GM23338 (cell line): ENCODE results near the gene HOXB3. TPM values are rescaled to one million over a fixed set of nuclear protein-coding genes. Genes with fewer than 3 reads are reported as not detected.
A peak's percentile ranks its signal among the peaks of the same experiment; 100 is the strongest.

Experiments used
- ATAC-seq: fragments of 200-7000 bp; cut with Tn5 transposase; 3 replicates; pipeline ENCODE4 v1.9.1; 2020
- DNase-seq: peaks from one replicate; pipeline ENCODE4 v3.0.0-alpha.2; 2015; ENCODE audit warnings: low spot score
- H2AFZ ChIP-seq: fragments of 200-600 bp; sonication (generic); 2 replicates; pipeline ENCODE4 v1.8.0; 2016; ENCODE audit warnings: antibody characterized with exemption, mild to moderate bottlenecking, moderate library complexity
- H3F3A ChIP-seq: fragments of 200-600 bp; sonication (generic); replicated peaks from 2 replicates; pipeline ENCODE4 v1.8.0; 2017; ENCODE audit warnings: antibody characterized with exemption, mixed run types, low read depth
- H3K27ac ChIP-seq: fragments of 200-600 bp; sonication (generic); 2 replicates; pipeline ENCODE4 v1.6.1; 2016; ENCODE audit warnings: low read depth
- H3K27me3 ChIP-seq: fragments of 200-600 bp; sonication (generic); 2 replicates; pipeline ENCODE4 v1.8.0; 2016; ENCODE audit warnings: mild to moderate bottlenecking, mixed run types, moderate library complexity; ENCODE audit not compliant: insufficient read depth
- H3K36me3 ChIP-seq: fragments of 200-600 bp; sonication (generic); 2 replicates; pipeline ENCODE4 v1.8.0; 2016; ENCODE audit warnings: mild to moderate bottlenecking; ENCODE audit not compliant: insufficient read depth
- H3K4me1 ChIP-seq: fragments of 200-600 bp; sonication (generic); 2 replicates; pipeline ENCODE4 v1.8.0; 2016; ENCODE audit warnings: mild to moderate bottlenecking, moderate library complexity; ENCODE audit not compliant: insufficient read depth
- H3K4me2 ChIP-seq: fragments of 200-600 bp; sonication (generic); 2 replicates; pipeline ENCODE4 v1.7.1; 2017; ENCODE audit warnings: mixed run types
- H3K4me3 ChIP-seq: fragments of 200-600 bp; sonication (generic); 2 replicates; pipeline ENCODE4 v1.6.1; 2016; ENCODE audit warnings: mixed run types
- H3K79me2 ChIP-seq: fragments of 200-600 bp; sonication (generic); replicated peaks from 2 replicates; pipeline ENCODE4 v1.8.0; 2017; ENCODE audit warnings: mild to moderate bottlenecking; ENCODE audit not compliant: insufficient read depth
- H3K9me2 ChIP-seq: fragments of 200-600 bp; sonication (generic); 2 replicates; pipeline ENCODE4 v1.8.0; 2017; ENCODE audit not compliant: insufficient read depth
- H4K20me1 ChIP-seq: fragments of 200-600 bp; sonication (generic); replicated peaks from 2 replicates; pipeline ENCODE4 v1.8.0; 2017; ENCODE audit warnings: mild to moderate bottlenecking; ENCODE audit not compliant: insufficient read depth
- H3K27ac Mint-ChIP-seq: 2 replicates; pipeline ENCODE4 v1.8.0; 2020; ENCODE audit warnings: inconsistent platforms, mild to moderate bottlenecking, moderate library complexity, mixed read lengths
- H3K27me3 Mint-ChIP-seq: 3 replicates; pipeline ENCODE4 v1.8.0; 2022; ENCODE audit warnings: low read depth, mild to moderate bottlenecking, moderate library complexity, mixed read lengths, inconsistent platforms; ENCODE audit not compliant: insufficient read depth, poor library complexity
- H3K36me3 Mint-ChIP-seq: 3 replicates; pipeline ENCODE4 v1.8.0; 2021; ENCODE audit warnings: low read depth, mild to moderate bottlenecking, inconsistent platforms, moderate library complexity, mixed read lengths
- H3K4me1 Mint-ChIP-seq: 3 replicates; pipeline ENCODE4 v1.8.0; 2020; ENCODE audit warnings: mild to moderate bottlenecking, inconsistent platforms, mixed read lengths
- H3K4me3 Mint-ChIP-seq: 3 replicates; pipeline ENCODE4 v1.8.0; 2021; ENCODE audit warnings: moderate library complexity, mild to moderate bottlenecking, inconsistent platforms, mixed read lengths
- H3K9me3 Mint-ChIP-seq: 3 replicates; pipeline ENCODE4 v1.8.0; 2020; ENCODE audit warnings: moderate library complexity, mild to moderate bottlenecking, inconsistent platforms, mixed read lengths
- CREB1 ChIP-seq: fragments of 250-450 bp; sonication (Bioruptor Pico); IDR thresholded peaks from 2 replicates; pipeline ENCODE4 v1.5.0; 2020; ENCODE audit warnings: low read depth, mild to moderate bottlenecking, moderate library complexity
- EZH2 ChIP-seq: fragments of 200-600 bp; sonication (generic); IDR thresholded peaks from one replicate; pipeline ENCODE4 v1.8.0; 2017; ENCODE audit warnings: antibody characterized with exemption, mild to moderate bottlenecking, low read depth; ENCODE audit not compliant: unreplicated experiment
- NANOG ChIP-seq: IDR thresholded peaks from 2 replicates; pipeline ENCODE4 v1.6.1; 2016; ENCODE audit warnings: antibody characterized with exemption, borderline replicate concordance
- ZNF114 ChIP-seq: fragments of 250-450 bp; sonication (Bioruptor Pico); IDR thresholded peaks from 2 replicates; pipeline ENCODE4 v1.5.0; 2020; ENCODE audit warnings: mild to moderate bottlenecking, moderate library complexity
- ZNF331 ChIP-seq: fragments of 250-450 bp; sonication (Bioruptor Pico); IDR thresholded peaks from 2 replicates; pipeline ENCODE4 v1.5.0; 2020; ENCODE audit warnings: low read depth, mild to moderate bottlenecking, moderate library complexity
- ZNF462 ChIP-seq: fragments of 250-450 bp; sonication (Bioruptor Pico); IDR thresholded peaks from 2 replicates; pipeline ENCODE4 v1.5.0; 2020; ENCODE audit warnings: mild to moderate bottlenecking, moderate library complexity
- polyA plus RNA-seq: library from polyadenylated mRNA; unstranded; fragments of >200 nt; fragmentation: Nextera tagmentation; extraction: Ambion mirVana; gene quantifications from 2 replicates; pipeline ENCODE4 v1.2.1, GENCODE V29; 2016
- total RNA-seq: library from RNA; depleted of rRNA; stranded (reverse); fragments of >200 nt; shearing (Covaris generic); gene quantifications from 2 replicates; pipeline ENCODE4 v1.2.3, GENCODE V29; 2014
- TF ChIP-seq, protein P1 (sequence below), 2 experiments: fragments of 200-600 bp in 1 of 2; sonication (generic) in 1 of 2; conservative IDR thresholded peaks; 2 replicates each; pipeline versions ENCODE4 v1.5.1 to v1.6.1; 2016 to 2017; ENCODE audit warnings: antibody characterized with exemption in 2 of 2, low read depth in 2 of 2, mild to moderate bottlenecking in 2 of 2, moderate library complexity in 1 of 2

HOXB3 gene
- total and polyA plus RNA-seq, 2 experiments from 2014 or later = 0.17 TPM; not detected in 1

GRCh38 chr17:48575066-48575582, 14.9 kb downstream of the HOXB3 start:
- H3K36me3 Mint-ChIP-seq = no peaks in the 10 kb centered on the region
- H3K9me3 Mint-ChIP-seq = peaks cover 7% of the 10 kb centered on the region; the same call in 2 of the 3 replicates
- Histone ChIP-seq H3K4me2 (peak overlapping the region; percentile 64), H3K36me3 (no peaks in the 10 kb centered on the region), H3K4me1 (peaks cover 57% of the 10 kb centered on the region), H3K4me3 (no peak overlapping the region), H4K20me1 (peaks cover 65% of the 10 kb centered on the region), H3K27me3 (peaks cover 100% of the 10 kb centered on the region), H3K27ac (no peak overlapping the region), H3F3A (peaks cover 73% of the 10 kb centered on the region), H3K9me2 (no peaks in the 10 kb centered on the region), H2AFZ (no peak overlapping the region), H3K79me2 (no peaks in the 10 kb centered on the region)
- ATAC-seq = no peak
- TF ChIP-seq, protein P1, sequence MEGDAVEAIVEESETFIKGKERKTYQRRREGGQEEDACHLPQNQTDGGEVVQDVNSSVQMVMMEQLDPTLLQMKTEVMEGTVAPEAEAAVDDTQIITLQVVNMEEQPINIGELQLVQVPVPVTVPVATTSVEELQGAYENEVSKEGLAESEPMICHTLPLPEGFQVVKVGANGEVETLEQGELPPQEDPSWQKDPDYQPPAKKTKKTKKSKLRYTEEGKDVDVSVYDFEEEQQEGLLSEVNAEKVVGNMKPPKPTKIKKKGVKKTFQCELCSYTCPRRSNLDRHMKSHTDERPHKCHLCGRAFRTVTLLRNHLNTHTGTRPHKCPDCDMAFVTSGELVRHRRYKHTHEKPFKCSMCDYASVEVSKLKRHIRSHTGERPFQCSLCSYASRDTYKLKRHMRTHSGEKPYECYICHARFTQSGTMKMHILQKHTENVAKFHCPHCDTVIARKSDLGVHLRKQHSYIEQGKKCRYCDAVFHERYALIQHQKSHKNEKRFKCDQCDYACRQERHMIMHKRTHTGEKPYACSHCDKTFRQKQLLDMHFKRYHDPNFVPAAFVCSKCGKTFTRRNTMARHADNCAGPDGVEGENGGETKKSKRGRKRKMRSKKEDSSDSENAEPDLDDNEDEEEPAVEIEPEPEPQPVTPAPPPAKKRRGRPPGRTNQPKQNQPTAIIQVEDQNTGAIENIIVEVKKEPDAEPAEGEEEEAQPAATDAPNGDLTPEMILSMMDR (conservative IDR thresholded peaks at IDR 0.05; ENCODE audit: low read depth in 2 of 2) = no peak
- TF ChIP-seq EZH2 = peak; percentile 80
- no peak overlapping the region for H3K4me3 Mint-ChIP-seq
- peaks cover 22% of the 10 kb centered on the region for H3K27me3 Mint-ChIP-seq
- no peak overlapping the region for H3K27ac Mint-ChIP-seq
- H3K4me1 Mint-ChIP-seq = peaks cover 38% of the 10 kb centered on the region
- DNase-seq = no peak

DNA sequence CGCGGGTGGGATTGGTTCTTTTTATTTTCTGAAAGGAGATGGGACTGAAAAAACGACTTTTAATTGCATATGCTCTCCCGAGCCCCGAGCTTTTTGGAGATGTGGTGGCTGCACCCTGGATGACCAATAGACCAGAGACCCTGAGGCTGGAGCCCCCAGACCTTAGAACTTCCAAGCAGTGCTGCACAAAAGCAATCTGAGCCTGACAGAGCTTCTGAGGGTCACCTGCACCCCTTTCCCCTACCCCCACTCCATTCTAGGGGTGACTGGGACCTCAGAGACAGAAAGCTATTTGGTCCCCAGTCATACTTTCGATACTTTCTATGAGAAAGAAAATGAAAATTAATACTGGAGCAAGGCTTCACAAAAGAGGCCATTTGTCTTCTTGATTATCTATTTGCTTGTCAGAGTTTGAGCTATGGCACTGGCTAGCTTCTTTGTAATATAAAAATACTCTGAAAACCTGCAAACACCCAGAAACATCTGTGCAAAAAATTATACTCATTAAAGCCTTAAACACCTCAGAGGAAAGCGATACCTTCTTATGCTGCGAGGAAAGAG, 15.5 kb downstream of the HOXB3 start:
- H4K20me1 ChIP-seq = peaks cover 63% of the 10 kb centered on the region
- H3K4me3 Mint-ChIP-seq = no peak overlapping the region
- peaks cover 100% of the 10 kb centered on the region for H3K27me3 ChIP-seq
- H3K9me3 Mint-ChIP-seq = peaks cover 7% of the 10 kb centered on the region; the same call in 2 of the 3 replicates
- no peak overlapping the region for H2AFZ ChIP-seq
- no peaks in the 10 kb centered on the region for H3K9me2 ChIP-seq
- peaks cover 58% of the 10 kb centered on the region for H3K4me1 ChIP-seq
- DNase-seq (no peak), ATAC-seq (no peak)
- H3F3A ChIP-seq = peaks cover 72% of the 10 kb centered on the region
- no peaks in the 10 kb centered on the region for H3K36me3 Mint-ChIP-seq
- H3K79me2 ChIP-seq = no peaks in the 10 kb centered on the region
- peak overlapping the region; percentile 21; the same call in 1 of the 2 replicates for H3K4me3 ChIP-seq
- H3K27me3 Mint-ChIP-seq = peaks cover 16% of the 10 kb centered on the region
- H3K4me1 Mint-ChIP-seq = peaks cover 38% of the 10 kb centered on the region
- peak overlapping the region; percentile 64 for H3K4me2 ChIP-seq
- no peak overlapping the region for H3K27ac Mint-ChIP-seq
- no peaks in the 10 kb centered on the region for H3K36me3 ChIP-seq
- H3K27ac ChIP-seq = no peak overlapping the region
- TF ChIP-seq ZNF331 (CRISPR knock-in tag) = no peak
- TF ChIP-seq CREB1 = no peak
- no peak for TF ChIP-seq ZNF462
- TF ChIP-seq, protein P1 (conservative IDR thresholded peaks at IDR 0.05; ENCODE audit: low read depth in 2 of 2) = no peak
- no peak for TF ChIP-seq NANOG
- TF ChIP-seq ZNF114 (CRISPR knock-in tag) = no peak
